Fibroblast of lung (primary cell): ENCODE results near the gene GSG1L.

Experiments
- CTCF ChIP-seq, 2 donors: IDR thresholded peaks in 1 of 2; conservative IDR thresholded peaks in 1 of 2; 1 replicate in 1 of 2; 2 replicates in 1 of 2; pipeline ENCODE4 v1.5.1; 2011 to 2012; ENCODE audit warnings: low read length in 2 of 2, control low read depth in 1 of 2, inconsistent platforms in 1 of 2, low read depth in 1 of 2, mild to moderate bottlenecking in 1 of 2
- EZH2 ChIP-seq: IDR thresholded peaks from 2 replicates; pipeline ENCODE4 v1.5.1; 2012; ENCODE audit warnings: low read length, control low read depth, mild to moderate bottlenecking; ENCODE audit errors: missing control alignments

- TF ChIP-seq CTCF (conservative IDR thresholded peaks at IDR 0.05 in 1 of 2, IDR thresholded peaks at IDR 0.05 in 1 of 2; ENCODE audit: low read depth in 1 of 2, low read length in 2 of 2) (no peak), EZH2 (no peak)
Observed at GRCh38 chr16:28104404-28104803, 40.9 kb upstream of the GSG1L start.
